GM13977 (cell line): Measurements from ENCODE around the gene SULT1A2.

Source experiments
- DNase-seq: peaks from one replicate; pipeline ENCODE4 v3.0.0; 2012; ENCODE audit warnings: low spot score
- CTCF ChIP-seq: IDR thresholded peaks from 2 replicates; pipeline ENCODE4 v1.5.1; 2012; ENCODE audit warnings: mild to moderate bottlenecking, control low read depth; ENCODE audit not compliant: insufficient read depth; ENCODE audit errors: extremely low read depth, missing control alignments
- in situ Hi-C: fragments of 300-500 bp; cut with MboI; formaldehyde crosslinking; loops from one replicate; pipeline ENCODE4 v1.12.0; 2022; ENCODE audit warnings: low sequenced_read_pairs, low pct_unique_long_range_greater_than_20kb, mixed read lengths, inconsistent platforms; ENCODE audit not compliant: unreplicated experiment

Gene SULT1A2

GRCh38 chr16:28587386-28587785 is 9.5 kb downstream of the SULT1A2 start:
- in situ Hi-C loops: no loop called here
- DNase-seq: no peak

GRCh38 chr16:28586466-28586865 is 10.4 kb downstream of the SULT1A2 start:
- no peak for TF ChIP-seq CTCF
- in situ Hi-C loops: no loop called here
- DNase-seq: no peak

More at GRCh38 chr16:28587386-28587785, 9.5 kb downstream of the SULT1A2 start:
- no peak for TF ChIP-seq CTCF

- DNase-seq: no peak
- no peak for TF ChIP-seq CTCF
- in situ Hi-C loops: no loop called here
These were observed 11.2 kb downstream of the SULT1A2 start for GRCh38 chr16:28585674-28586073.

- in situ Hi-C loops: no loop called here
- no peak for TF ChIP-seq CTCF
- no peak for DNase-seq
These were observed 16.0 kb downstream of the SULT1A2 start for GRCh38 chr16:28580726-28581315.

DNA sequence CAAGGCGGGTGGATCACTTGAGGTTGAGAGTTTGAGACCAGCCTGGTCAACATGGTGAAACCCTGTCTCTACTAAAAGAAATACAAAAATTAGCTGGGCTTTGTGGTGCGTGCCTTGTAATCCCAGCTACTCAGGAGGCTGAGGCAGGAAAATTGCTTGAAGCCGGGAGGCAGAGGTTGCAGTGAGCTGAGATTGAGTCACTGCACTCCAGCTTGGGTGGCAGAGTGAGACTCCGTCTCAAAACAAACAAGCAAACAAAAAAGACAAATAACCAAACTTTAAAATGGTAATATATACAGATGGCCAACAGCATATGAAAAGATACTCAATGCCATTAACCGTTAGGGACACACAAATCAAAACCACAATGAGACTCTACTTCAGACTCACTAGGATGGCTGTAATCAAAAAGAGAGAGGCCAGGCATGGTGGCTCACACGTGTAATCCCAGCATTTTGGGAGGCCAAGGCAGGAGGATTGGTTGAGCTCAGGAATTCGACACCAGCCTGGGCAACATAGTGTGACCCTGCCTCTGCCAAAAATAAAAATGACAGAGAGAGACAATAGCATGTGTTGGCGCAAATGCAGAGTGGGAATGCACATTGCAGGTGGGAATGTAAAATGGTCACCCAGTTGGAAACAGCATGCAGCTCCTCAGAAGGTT is 21.3 kb downstream of the SULT1A2 start:
- in situ Hi-C loops: no loop called here
- TF ChIP-seq CTCF: no peak
- DNase-seq: no peak

DNA sequence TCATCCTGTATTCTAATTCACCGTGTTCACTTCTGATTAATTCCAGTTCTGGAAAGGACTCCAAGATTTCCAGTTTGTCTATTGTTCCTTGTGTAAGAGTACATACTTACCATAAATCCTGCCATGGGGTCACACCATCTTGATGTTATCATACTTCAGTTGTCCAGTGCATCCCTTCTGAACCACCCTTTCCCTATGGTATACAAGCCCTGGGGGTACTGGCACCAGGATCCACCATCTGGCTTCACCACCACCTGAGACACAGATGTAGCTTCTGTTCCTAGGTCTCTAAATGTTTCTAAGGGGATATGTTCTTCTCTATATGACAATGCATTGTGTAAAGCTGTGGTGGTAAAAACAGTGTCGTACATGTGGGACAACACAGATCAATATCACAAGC is 21.9 kb downstream of the SULT1A2 start:
- no peak for TF ChIP-seq CTCF
- in situ Hi-C loops: no loop called here
- DNase-seq: no peak
